ENCODE results near the gene ESRP2. TPM values are rescaled to one million over a fixed set of nuclear protein-coding genes. Genes with fewer than 3 reads are reported as not detected.

Gene ESRP2
- total RNA-seq, 1 experiment from 2014 or later, result 27.0 TPM

DNA sequence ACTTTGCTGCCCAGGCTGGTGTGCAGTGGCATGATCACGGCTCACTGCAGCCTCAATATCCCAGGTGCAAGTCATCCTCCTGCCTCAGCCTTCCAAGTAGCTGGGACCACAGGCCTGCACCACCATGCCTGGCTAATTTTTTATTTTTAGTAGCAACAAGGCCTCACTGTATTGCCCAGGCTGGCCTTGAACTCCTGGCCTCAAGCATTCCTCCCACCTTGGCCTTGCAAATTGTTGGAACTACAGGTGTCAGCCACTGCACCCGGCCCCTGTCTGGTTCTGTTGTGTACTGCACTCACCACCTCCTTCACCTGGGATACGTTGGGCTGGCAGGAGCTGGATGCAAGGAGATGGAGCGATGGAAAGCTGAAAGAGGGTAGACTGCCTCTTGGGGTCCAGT lies 17.8 kb upstream of the ESRP2 start:
- Histone ChIP-seq H3K36me3 (ENCODE audit: control insufficient read depth, insufficient read depth, low read length) (no peaks in the 10 kb centered on the region), H3K27me3 (ENCODE audit: control insufficient read depth, insufficient read depth, low read length) (no peaks in the 10 kb centered on the region), H3K4me1 (ENCODE audit: control insufficient read depth, insufficient read depth, low read length) (no peaks in the 10 kb centered on the region; the same call in 1 of the 2 replicates), H3K9me3 (ENCODE audit: control insufficient read depth, insufficient read depth, low read depth, low read length) (no peaks in the 10 kb centered on the region), H3K4me3 (ENCODE audit: low read depth in 2 of 2, low read length in 2 of 2) (no peak overlapping the region), H3K27ac (ENCODE audit: low read length) (no peak overlapping the region)
- ChIA-PET CTCF (no interaction called here), POLR2A (interaction anchor here (0.7 kb wide), 1 partner anchor 10 kb away, joined by 14 read pairs; no protein-coding TSS in a partner anchor)
- TF ChIP-seq TCF7L2 (IDR thresholded peaks at IDR 0.05; ENCODE audit: low read depth, low read length) (no peak), SIN3A (IDR thresholded peaks at IDR 0.05; ENCODE audit: borderline replicate concordance, insufficient read depth, low read depth, low read length) (no peak), REST (IDR thresholded peaks at IDR 0.05; ENCODE audit: insufficient read depth in 1 of 2, low read depth in 2 of 2, low read length in 1 of 2) (no peak), POLR2AphosphoS5 (IDR thresholded peaks at IDR 0.05; ENCODE audit: low read depth, low read length) (no peak)
- TF ChIP-seq, protein P1, sequence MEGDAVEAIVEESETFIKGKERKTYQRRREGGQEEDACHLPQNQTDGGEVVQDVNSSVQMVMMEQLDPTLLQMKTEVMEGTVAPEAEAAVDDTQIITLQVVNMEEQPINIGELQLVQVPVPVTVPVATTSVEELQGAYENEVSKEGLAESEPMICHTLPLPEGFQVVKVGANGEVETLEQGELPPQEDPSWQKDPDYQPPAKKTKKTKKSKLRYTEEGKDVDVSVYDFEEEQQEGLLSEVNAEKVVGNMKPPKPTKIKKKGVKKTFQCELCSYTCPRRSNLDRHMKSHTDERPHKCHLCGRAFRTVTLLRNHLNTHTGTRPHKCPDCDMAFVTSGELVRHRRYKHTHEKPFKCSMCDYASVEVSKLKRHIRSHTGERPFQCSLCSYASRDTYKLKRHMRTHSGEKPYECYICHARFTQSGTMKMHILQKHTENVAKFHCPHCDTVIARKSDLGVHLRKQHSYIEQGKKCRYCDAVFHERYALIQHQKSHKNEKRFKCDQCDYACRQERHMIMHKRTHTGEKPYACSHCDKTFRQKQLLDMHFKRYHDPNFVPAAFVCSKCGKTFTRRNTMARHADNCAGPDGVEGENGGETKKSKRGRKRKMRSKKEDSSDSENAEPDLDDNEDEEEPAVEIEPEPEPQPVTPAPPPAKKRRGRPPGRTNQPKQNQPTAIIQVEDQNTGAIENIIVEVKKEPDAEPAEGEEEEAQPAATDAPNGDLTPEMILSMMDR (IDR thresholded peaks at IDR 0.05), result no peak
- intact Hi-C loops (cut with micrococcal nuclease; ENCODE audit: unreplicated experiment), result no loop called here
- no TSS peak for BruUV-seq (replicated peaks)
- DNase-seq (ENCODE audit: low read depth, low spot score) (no peak), ATAC-seq (no peak)
- in situ Hi-C loops (cut with HindIII; ENCODE audit: low pct_unique_long_range_greater_than_20kb, low sequenced_read_pairs), result no loop called here

GRCh38 chr16:68252383-68252782 lies 16.5 kb upstream of the ESRP2 start:
- Histone ChIP-seq H3K36me3 (ENCODE audit: control insufficient read depth, insufficient read depth, low read length) (no peaks in the 10 kb centered on the region), H3K4me3 (ENCODE audit: low read depth in 2 of 2, low read length in 2 of 2) (no peak overlapping the region), H3K9me3 (ENCODE audit: control insufficient read depth, insufficient read depth, low read depth, low read length) (no peaks in the 10 kb centered on the region), H3K4me1 (ENCODE audit: control insufficient read depth, insufficient read depth, low read length) (no peaks in the 10 kb centered on the region), H3K27me3 (ENCODE audit: control insufficient read depth, insufficient read depth, low read length) (no peaks in the 10 kb centered on the region), H3K27ac (ENCODE audit: low read length) (no peak overlapping the region)
- no peak for DNase-seq (ENCODE audit: low read depth, low spot score)
- BruUV-seq (replicated peaks), result no TSS peak
- in situ Hi-C loops (cut with HindIII; ENCODE audit: low pct_unique_long_range_greater_than_20kb, low sequenced_read_pairs), result no loop called here
- ATAC-seq, result no peak
- TF ChIP-seq POLR2AphosphoS5 (IDR thresholded peaks at IDR 0.05; ENCODE audit: low read depth, low read length), result no peak
- TF ChIP-seq SIN3A (IDR thresholded peaks at IDR 0.05; ENCODE audit: borderline replicate concordance, insufficient read depth, low read depth, low read length), result no peak
- no peak for TF ChIP-seq REST (IDR thresholded peaks at IDR 0.05; ENCODE audit: insufficient read depth in 1 of 2, low read depth in 2 of 2, low read length in 1 of 2)
- no peak for TF ChIP-seq TCF7L2 (IDR thresholded peaks at IDR 0.05; ENCODE audit: low read depth, low read length)
- TF ChIP-seq, protein P1 (IDR thresholded peaks at IDR 0.05), result no peak
- POLR2A ChIA-PET, result no interaction called here
- intact Hi-C loops (cut with micrococcal nuclease; ENCODE audit: unreplicated experiment), result no loop called here
- CTCF ChIA-PET, result interaction anchor here (0.5 kb wide), 1 partner anchor 1377 kb away, joined by 5 read pairs; no protein-coding TSS in a partner anchor
